HG02798 (cell line): ENCODE measurements around the gene PTGIS.
"Not testable (repeated sequence)": the region's sequence is repeated elsewhere in the genome, so short reads cannot be mapped to it uniquely, and the experiment has no call there.

Experiments
- ATAC-seq: cut with Tn5 transposase; IDR thresholded peaks from one replicate; pipeline ENCODE4 v1.9.1; 2021; ENCODE audit warnings: mild to moderate bottlenecking; ENCODE audit not compliant: unreplicated experiment, poor library complexity

Gene PTGIS

DNA sequence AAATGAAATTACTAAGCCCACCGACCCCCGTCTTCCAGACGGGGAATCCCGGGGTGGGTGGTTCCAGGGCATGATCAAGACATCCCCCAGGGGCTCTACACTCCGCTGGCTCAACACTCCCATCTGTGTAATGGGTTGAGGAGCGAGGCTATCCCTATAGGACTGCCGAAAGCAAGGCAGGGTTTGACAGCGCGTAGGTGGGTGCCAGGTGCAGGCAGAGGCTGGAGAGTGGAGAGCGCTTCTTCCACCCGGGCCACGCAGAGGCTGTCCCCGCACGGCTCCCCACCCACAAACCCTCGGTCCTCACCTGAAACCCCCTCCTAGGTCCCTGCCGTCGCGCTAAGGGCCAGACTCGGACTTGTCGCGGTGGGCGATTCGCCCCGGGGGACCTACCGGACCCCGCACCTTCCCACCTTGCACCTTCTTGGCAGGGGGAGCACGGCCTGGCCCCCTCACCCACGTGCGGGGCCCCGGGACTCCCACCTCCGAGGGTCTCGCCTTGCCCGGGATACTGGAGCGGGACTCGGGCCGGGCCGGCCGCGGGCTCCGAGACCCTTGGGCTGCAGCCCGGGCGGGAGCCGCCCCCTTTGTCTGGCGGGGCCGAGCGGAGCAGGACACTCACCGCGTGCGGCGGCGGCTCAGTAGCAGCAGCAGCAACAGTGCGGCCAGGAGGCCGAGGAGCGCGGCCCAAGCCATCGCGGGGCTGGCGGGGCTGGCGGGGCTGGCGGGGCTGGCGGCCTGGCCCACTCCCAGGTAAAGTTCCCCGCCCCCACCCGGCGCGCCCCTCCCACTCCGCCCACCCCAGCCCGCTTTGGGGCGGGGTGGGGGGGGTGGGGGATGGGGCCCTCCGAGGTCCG, at the start of gene PTGIS:
Gene PTGIS, minus strand, starts transcription at position 717 of the 857 bp plus-strand sequence. Its CDS starts 21 bp downstream, at position 696.
- no peak for ATAC-seq

DNA sequence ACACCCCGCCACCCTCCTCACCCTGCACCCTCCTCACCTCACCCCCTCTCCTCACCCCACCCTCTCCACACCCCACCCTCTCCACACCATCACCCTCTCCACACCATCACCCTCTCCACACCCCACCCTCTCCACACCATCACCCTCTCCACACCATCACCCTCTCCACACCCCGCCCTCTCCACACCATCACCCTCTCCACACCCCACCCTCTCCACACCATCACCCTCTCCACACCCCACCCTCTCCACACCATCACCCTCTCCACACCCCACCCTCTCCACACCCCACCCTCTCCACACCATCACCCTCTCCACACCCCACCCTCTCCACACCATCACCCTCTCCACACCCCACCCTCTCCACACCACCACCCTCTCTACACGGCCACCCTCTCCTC, 49.5 kb upstream of the PTGIS start:
- ATAC-seq: not testable (repeated sequence)

DNA sequence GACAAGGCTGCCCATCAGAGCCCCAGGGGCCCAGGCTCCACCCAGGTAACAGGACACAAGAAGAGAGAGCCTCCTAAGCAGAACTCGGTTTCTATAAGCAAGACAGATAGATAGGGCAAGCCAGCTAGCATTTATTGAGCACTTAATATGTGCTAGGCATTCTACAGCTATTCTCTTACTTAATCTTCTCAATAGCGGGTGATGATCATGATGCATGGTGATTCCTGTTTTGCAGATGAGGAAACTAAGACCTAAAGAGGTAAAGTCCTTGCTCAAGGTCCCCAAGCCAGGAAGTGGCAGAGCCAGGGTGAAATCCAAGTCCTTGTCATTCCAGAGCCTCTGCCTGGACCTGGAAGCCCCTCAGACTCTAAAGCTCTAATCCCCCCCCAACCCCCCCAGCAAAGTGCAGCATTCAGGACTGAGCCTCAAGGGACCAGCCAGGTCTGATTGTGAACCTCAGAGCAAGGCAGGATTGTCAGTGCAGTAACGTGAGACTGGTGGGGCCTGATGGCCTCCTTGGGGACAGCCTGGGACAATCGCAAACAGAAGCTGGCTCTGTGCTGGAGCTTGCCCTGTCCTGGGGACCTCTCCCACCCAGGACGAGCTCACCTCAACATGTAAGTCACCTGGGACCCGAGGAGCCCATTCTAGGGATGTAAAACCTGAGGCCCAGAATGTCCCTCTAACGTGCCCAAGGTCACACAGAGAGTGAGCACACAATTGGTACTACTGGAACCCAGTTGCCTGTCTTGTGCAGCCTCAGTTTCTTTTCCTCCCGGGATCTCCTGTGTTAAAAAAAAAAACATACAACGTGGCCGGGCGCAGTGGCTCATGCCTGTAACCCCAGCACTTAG, 48.4 kb upstream of the PTGIS start:
- no peak for ATAC-seq

DNA sequence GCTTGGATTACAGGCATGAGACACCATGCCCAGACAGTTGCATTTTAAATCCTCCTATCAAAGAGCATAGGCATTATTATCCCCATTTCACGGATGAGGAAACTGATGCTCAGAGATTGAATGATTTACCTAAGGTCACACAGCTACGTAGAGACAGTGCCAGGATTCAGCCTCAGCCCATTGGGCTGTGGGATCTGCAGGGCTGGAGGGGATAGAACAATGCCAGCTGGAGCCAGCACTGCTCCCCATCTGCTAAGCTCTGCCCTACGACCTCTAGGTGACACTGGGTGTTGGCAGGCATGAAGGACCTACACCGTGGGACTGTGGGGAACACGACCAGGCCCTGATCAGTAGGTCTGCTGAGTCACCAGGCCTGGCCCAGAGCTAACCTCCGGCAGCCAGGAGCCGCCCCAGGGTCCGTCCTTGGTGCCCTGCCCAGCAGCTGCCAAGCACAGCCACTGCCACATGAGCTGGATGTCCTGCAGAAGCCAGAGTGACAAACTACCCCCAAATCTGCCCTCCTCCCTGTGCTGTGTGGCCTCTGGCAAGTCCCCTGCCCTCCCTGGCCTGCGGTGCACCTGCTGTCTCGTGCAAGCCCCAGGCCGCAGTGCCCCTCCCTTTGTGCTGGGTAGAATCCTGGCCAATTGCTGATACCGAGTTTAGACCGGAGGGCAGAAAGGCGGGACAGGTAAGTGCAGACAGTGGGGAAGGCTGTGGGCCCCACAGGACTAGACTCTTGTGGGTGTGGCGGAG, 47.6 kb upstream of the PTGIS start:
- no peak for ATAC-seq

DNA sequence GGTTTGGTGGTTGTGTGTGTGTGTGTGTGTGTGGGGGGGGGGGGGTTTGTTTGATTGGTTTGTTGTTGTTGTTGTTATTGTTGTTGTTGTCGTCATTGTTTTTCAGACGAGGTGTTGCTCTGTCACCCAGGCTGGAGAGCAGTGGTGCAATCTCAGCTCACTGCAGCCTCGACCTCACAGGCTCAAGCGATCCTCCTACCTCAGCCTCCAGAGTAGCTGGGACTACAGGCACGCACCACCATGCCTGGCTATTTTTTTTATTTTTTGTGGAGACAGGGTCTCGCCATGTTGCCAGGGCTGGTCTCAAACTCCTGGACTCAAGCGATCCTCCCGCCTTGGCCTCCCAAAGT, 47.1 kb upstream of the PTGIS start:
- not testable (repeated sequence) for ATAC-seq

DNA sequence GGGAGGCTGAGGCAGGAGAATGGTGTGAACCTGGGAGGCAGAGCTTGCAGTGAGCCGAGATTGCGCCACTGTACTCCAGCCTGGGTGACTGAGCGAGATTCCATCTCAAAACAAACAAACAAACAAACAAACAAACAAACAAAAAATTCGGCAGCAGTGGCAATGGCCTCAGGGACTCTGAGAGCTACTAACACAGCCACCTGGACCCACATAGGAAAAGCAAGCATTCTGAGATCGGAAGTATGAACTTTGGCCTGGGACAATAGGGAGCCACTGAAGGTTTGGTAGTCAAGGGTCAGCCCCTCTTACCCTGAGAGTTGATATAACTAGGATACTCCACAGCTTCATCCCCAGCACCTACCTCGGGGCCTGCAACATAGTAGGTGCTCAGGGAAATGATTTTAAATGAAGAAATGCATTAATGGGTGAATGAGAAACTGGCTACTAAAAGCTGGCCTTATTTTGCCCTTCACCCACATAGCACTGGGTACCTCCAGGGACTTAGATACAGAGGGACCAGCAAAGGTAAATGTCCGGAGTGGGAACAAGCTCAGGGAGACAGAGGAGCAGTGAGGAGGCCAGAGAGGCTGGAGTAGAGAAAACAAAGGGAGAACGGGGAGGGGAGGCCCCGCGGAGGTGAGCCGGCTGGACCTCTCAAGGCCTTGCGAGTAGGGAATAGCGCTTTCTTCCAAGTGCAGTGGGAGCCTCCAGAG, 46.6 kb upstream of the PTGIS start:
- no peak for ATAC-seq

DNA sequence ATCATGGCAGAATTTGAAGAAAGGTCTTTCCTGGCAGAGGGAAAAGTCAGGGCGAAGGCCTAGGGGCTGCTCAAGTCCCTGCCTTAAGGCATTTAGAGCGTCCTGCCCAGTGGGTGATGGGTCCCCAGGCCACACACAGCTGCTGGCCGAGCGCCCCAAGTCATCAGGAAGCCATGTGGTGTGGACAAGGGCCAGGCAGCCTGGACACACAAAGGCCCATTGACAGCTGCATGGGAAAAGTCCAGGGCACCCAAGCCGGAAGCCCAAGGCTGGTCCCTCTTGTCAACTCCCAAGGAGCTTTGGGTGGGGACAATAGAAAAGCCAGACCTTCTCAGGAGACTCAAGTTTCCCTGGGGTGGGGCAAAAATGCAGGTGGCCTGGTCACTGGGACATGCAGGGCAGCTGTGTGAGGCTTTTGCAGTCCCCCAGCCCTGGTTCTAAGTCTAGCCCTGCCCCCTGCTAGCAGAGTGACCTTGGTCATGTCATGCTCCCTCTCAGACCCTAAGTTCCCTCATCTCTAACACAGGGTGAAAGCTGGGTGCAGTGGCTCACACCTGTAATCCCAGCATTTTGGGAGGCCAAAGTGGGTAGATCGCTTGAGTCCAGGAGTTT, 44.3 kb upstream of the PTGIS start:
- ATAC-seq: no peak

DNA sequence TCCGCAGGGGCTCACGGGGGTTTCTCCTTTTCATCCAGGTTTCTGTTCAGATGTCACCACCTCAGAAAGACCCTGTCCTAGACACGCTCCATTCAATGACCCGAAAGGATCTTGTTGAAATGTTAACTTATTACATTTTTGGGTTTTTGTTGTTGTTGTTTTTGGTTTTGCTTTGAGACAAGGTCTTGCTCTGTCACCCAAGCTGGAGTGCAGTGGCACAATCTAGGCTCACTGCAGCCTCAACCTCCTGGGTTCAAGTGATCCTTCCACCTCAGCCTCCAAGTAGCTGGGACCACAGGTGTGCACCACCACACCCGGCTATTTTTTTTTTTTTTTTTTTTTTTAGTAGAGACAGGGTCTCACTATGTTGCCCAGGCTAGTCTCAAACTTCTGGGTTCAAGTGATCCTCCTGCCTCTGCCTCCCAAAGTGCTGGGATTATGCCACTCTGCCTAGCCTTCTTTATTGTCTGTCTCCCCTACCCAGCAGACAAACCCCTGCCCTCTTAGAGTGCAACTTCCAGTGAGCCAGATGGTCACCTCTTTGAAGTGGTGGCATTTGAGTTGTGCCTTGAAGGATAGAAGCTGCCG, 43.7 kb upstream of the PTGIS start:
- not testable (repeated sequence) for ATAC-seq

DNA sequence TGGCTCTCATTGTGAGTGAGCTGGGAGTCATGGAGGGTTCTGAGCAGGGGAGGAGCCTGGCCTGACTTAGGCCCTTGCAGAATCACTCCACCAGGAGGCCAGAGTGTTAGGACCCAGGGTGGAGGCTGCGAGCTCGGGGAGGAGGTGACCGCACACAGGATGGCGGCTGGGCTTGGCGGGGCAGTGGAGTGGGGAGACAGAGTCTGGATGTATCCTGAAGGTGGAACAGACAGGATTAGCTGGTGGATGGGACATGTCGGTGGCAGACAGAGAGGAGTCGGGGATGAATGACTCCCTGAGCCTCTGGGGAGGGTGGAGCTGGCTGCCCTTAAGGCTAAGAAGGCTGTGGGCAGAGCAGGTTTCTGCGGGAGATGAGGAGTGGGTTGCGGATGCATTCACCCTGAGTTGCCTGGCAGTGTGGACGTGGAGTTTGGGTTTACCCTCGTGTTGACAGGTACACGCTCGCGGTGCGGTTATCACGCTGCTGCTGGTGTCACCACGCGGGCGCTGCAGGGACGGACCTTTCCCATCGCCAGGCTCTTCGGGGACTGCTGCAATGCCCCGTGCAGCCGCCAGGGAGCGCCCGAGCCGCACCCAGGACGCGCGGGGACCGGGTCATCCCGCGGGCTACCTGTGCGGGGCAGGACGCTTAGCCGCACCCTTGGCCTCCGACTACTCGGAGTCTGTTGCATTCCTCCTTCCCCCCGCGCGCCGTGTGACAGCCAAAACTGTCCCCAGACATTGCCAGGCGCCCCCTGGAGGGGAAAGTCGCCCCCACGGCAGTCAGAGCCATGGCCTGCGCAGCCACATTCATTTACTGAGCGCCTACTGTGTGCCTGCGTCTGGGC, 43.0 kb upstream of the PTGIS start:
- ATAC-seq: peak; percentile 68

DNA sequence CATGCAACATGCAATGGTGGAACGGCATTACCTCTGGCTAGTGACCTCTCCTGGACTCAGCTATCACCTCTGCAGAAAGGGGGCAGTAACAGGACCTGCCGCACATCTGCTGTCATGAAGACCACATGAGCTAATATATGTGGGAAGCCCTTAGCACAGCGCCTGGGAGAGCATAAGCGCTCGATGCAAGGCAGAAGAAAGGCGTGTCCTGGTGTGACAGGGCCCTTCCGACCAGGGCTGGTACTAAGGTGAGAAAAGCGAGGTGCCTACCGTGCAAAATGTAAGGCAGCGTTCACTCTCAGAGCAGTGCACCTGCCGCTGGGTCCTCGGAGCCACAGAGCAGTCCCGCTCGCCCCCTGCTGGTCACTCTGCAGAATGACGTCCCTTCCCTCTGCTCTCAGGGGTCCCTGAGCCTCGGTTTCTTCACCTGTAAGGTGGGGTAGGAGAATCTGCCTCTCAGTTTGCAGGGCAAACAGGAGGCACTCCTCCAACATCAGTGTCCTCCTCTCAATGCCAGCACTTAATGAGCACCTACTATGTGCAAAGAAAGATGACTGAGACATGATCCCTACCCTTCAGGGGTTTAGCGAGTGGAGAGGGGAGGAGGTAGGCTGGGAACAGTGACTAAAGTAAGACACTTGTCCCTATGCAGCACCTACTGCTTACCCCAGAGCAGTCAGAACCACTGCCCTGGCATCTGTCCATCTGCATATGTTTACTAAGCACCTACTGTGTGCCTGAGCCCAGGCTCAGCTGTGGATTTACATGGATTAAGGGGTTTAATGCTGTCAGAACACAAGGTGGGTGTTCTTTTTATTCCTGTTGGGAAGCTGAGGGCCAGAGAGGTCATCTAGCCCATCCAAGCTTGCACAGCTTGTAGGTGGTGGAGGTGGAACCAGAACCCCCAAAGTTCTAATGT, 41.1 kb upstream of the PTGIS start:
- ATAC-seq: peak; percentile 54

DNA sequence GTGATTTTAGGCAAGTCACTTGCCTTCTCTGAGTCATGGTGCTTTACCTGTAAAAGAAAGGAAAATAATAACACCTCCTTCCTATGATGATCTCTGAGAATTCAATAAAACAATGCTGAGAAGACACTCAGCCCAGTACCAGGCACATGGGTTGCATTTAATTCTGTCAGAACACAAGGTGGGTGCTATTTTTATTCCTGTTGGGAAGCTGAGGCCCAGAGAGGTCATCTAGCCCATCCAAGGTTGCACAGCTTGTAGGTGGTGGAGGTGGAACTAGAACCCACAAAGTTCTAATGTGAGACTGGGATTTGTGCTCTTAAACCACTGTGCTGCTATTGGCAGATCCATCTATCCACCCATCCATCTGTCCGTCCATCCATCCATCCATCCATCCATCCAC, 39.6 kb upstream of the PTGIS start:
- no peak for ATAC-seq

DNA sequence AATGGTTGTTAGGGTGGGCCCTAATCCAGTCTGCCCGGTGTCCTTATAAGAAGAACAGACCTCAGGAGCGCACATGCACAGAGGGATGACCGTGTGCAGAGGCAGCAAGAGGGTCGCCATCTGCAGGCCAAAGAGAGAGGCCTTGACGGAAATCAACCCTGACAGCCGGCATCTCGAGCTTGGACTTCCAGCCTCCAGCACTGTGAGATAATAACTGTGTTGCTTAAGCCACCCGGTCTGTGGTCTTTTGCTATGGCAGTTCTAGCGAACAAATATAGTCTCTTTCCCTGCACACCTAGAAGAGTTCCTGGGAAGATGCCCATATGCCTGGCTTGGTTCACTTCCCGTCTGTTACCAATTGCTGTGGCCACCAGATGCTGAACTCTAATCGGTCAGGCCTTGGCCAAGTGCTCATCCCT, 35.3 kb upstream of the PTGIS start:
- ATAC-seq: no peak

DNA sequence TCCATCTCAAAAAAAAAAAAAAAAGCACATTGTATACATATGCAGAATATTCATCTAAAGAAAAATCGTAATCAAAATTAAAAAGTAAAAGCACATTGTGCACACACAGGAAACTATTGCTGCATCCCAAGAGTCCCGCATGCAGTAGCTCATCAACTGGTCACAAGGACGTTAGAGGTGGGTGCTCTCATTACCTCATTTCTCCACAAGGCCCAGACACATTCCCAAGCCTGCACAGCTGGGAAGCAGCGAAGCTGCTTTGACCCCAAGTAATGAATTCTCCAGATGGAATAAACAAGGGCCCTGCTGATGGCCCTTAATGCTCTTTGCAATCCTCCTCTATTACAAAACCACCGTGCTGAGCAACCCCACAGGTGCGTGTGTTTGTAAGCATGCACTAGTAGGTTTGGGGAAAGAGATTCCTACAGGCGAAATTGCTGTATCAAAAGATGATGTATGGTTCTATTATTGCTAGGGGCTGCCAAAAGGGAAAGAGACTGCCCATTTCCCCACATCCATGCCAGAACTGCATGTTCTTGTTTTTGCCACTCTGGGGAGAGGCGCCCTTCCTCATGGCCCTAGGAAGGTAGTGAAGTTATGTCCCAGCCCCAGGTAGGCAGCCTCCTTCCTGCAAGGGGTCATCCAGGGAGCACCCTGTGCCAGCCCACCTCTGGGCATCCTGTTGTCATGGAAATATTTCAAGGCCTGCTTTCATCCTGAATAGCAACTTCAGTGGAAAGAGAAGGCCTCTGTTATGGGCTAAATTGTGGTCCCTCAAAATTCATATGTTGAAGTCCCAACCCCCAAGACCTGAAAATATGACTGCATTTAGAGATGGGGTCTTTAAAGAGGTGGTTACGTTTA, 34.6 kb upstream of the PTGIS start:
- ATAC-seq: no peak

DNA sequence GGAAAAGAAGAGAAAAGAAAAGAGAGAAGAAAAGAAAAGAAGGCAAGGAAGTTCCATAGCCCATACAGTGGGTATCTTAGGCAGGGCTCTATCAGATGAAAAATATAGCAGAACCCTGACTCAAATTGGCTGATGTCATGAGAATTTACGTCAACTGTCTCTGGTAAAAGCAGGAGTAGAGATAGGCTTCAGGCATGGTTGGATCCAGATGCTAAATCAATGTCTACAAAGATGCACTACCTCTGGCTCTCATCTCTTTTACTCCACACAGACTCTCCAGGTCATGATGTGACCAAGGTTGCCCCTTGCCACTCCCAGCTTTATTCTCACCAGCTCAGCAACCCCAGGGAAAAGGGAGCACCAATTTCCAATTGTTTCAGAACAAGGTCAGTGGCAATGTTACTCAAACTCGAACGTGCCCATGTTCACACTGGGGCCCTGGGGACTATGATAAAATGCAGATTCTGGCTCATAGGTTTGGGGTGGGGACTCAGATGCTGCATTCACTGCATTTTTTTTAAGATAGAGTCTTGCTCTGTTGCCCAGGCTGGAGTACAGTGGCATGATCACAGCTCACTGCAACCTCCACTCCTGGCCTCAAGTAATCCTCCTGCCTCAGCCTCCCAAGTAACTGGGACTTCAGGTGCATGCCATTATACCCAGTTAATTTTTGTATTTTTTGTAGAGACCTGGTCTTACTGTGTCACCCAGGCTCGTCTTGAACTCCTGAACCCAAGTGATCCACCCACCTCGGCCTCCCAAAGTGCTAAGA, 33.4 kb upstream of the PTGIS start:
- no peak for ATAC-seq

DNA sequence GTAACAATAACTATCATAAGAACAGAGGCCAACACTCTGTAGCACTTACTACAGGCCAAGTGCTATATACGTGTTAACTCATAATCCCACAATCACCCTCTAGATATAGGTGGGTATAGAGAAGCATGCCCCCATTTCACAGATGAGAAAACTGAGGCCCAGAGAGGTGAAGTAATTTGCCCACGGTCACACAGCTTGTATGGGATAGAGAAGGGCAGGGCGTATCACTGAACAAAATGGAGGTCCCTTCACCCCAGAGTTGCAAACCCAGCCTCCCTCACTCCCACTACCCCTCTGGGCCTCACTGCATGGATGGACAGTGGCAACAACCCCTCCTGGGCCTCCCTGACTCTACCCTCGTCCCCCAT, 31.8 kb upstream of the PTGIS start:
- no peak for ATAC-seq
